GM12864 (cell line): ENCODE measurements around the gene PPM1H.

Source experiments
- DNase-seq: peaks from one replicate; pipeline ENCODE4 v3.0.0-alpha.2; 2011; ENCODE audit warnings: low read depth
- H3K4me3 ChIP-seq: 2 replicates; pipeline ENCODE4 v1.5.1; 2011; ENCODE audit warnings: mild to moderate bottlenecking, low read depth, low read length, control low read depth
- TF ChIP-seq, protein P1 (sequence below): IDR thresholded peaks from 2 replicates; pipeline ENCODE4 v1.5.1; 2011; ENCODE audit warnings: low read depth, mild to moderate bottlenecking, moderate library complexity, low read length, control low read depth, inconsistent platforms; ENCODE audit errors: missing control alignments

The PPM1H gene

DNA sequence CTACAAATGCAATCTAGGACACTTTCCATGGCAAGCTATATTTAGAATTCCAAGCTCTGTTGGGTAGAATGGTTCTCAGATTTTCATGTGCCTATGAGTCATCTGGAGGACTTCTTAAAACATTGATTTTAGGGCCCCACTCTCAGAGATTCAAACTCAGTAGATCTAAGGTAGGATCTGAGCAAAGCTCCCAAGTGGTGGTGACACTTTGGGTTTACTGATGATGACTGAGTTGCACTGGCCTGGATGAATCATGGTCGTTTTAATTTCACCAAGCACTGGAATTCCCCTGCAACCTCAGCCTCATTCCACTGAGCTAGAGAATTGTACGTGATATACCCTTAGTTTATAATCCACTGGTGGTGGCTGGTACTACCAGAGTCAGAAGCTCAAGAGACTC, 86.5 kb downstream of the PPM1H start:
- TF ChIP-seq, protein P1, sequence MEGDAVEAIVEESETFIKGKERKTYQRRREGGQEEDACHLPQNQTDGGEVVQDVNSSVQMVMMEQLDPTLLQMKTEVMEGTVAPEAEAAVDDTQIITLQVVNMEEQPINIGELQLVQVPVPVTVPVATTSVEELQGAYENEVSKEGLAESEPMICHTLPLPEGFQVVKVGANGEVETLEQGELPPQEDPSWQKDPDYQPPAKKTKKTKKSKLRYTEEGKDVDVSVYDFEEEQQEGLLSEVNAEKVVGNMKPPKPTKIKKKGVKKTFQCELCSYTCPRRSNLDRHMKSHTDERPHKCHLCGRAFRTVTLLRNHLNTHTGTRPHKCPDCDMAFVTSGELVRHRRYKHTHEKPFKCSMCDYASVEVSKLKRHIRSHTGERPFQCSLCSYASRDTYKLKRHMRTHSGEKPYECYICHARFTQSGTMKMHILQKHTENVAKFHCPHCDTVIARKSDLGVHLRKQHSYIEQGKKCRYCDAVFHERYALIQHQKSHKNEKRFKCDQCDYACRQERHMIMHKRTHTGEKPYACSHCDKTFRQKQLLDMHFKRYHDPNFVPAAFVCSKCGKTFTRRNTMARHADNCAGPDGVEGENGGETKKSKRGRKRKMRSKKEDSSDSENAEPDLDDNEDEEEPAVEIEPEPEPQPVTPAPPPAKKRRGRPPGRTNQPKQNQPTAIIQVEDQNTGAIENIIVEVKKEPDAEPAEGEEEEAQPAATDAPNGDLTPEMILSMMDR: no peak
- no peak for DNase-seq
- no peak overlapping the region for H3K4me3 ChIP-seq

DNA sequence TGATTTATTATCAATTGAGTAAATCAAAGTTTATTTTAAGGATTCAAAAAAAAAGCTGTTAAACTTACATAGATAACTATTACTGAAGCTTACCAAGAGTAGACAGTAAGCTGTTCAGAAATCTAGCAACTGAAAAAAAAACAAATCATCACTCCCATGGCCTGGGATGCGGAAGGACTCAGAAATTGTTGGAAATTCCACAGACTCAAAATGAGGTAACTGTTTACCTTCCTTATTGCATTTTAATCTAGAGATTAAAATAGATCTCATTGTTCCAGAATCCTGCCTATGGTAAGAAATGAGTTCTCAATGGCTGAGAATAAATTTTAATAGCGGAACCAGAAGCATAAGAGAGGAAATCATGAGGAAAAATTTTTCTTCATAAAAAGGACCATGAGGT, 87.2 kb downstream of the PPM1H start:
- no peak for DNase-seq
- no peak overlapping the region for H3K4me3 ChIP-seq
- TF ChIP-seq, protein P1: no peak

DNA sequence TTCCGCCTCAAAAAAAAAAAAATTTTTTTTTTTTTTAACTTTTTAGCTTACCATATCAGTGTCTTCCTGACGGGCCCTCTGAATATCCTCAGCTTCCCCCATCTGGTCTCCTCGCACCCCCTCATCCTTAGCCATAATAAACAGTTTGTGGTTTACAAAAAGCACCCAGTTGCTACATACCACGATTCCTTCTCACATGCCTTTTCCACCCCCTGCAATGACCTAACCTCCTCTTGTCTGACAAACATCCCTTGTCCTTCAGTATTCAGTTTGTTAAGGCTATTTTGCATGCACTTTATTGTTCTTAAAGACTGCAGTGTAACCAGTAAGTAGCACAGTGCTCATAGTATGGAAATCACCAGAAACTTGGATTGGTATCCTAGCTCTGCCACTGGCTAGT, 88.5 kb downstream of the PPM1H start:
- TF ChIP-seq, protein P1: no peak
- no peak overlapping the region for H3K4me3 ChIP-seq
- no peak for DNase-seq

DNA sequence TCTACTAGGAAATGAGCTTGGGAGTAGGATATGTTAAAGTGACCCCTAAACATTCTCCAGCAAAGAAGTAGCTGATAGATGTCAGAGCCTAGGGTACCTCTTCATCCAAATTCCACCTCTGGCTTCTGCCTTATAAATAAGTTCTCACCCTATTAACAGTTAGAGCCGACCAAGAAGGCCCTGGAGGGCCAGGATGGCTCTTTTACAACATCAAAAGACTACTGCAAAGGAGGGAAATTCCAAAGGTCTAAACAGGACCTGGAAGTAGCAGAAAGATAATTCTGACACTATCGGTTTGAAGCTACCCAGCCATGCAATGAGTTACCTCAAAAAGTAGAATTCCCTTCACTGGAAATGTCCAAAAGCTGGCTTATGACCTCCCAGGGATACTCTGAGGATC, 90.0 kb downstream of the PPM1H start:
- TF ChIP-seq, protein P1: no peak

DNA sequence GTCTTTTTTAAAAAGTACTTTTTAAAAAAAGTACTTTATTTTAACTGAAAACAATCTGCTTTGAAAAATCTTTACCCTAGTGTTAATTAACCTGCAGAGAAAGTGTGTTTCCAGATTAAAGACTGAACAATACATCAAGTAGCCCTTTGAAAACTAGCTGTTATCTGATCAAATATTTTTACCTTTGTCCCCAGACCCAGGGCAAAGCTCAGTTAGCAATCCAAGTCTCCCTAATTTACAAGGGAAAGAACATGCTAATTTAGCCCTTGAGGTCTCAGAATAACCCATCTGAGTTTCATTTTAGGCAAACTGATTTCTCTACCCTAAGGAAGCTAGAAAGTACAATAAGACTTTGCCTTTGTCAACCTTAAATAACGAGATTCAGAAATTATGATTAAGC, 91.2 kb downstream of the PPM1H start:
- no peak for DNase-seq
- TF ChIP-seq, protein P1: no peak
- no peak overlapping the region for H3K4me3 ChIP-seq

More for the DNA sequence above, 90.0 kb downstream of the PPM1H start:
- no peak overlapping the region for H3K4me3 ChIP-seq
- DNase-seq: no peak

DNA sequence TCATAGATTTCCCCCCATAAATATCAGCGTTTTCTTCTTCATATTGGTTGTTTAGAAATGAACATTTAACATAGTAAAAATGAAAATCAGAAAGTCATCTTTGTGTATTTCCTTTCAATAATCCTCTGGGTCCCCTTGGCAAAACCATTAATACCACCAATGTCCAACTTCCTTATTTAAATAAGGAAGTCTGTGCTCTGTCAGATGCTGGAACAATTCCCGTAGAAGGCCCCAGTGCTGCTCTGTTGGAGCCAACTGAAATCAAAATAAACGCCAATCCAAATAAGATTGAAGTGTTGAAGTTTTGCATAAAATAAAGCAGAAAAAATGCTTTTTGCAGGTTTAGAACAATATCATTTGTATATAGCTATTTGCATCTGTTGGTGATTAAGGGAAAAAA, 93.1 kb downstream of the PPM1H start:
- TF ChIP-seq, protein P1: no peak
- no peak for DNase-seq
- no peak overlapping the region for H3K4me3 ChIP-seq

DNA sequence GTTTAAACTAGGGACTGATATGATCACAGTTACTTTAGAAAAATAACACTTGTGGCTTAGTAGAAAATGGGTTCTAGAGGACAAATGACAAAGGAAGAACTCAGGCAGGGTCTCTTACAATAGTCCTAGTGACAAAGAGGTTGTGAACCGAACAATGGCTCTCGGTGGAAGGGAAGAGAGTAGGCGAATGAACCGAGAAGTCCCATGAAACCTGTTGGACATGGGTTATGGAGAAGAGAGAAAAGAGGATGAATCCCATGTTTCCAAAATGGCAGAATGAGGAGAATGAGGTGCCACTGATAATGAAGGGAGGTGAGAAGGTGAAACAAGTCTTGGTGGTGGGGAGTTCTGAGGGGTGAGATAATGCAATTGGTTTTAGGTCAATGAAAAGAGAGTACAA, 94.1 kb downstream of the PPM1H start:
- no peak overlapping the region for H3K4me3 ChIP-seq
- DNase-seq: no peak
- TF ChIP-seq, protein P1: no peak
